Fibroblast of the aortic adventitia (primary cell): ENCODE measurements around the gene FAM241A. TPM values are rescaled to one million over a fixed set of nuclear protein-coding genes. Genes with fewer than 3 reads are reported as not detected.

Experiments used
- DNase-seq: peaks from one replicate; pipeline ENCODE4 v3.0.0-alpha.2; 2010; ENCODE audit warnings: low read depth
- H3K4me3 ChIP-seq: 2 replicates; pipeline ENCODE4 v1.5.1; 2011; ENCODE audit warnings: low read depth, mild to moderate bottlenecking, control low read depth, low read length, moderate library complexity
- total RNA-seq: library from RNA; depleted of rRNA; stranded (reverse); fragments of >200 nt; gene quantifications from 2 replicates; pipeline ENCODE4 v1.2.3, GENCODE V29; 2012; ENCODE audit warnings: low replicate concordance
- TF ChIP-seq, protein P1 (sequence below): IDR thresholded peaks from 2 replicates; pipeline ENCODE4 v1.5.1; 2011; ENCODE audit warnings: mild to moderate bottlenecking, low read length, control low read depth, inconsistent platforms; ENCODE audit not compliant: insufficient read depth

The FAM241A gene
- total RNA-seq, 1 donor, result 5.1 TPM

- H3K4me3 ChIP-seq, result no peak overlapping the region
- DNase-seq, result no peak
- TF ChIP-seq, protein P1, sequence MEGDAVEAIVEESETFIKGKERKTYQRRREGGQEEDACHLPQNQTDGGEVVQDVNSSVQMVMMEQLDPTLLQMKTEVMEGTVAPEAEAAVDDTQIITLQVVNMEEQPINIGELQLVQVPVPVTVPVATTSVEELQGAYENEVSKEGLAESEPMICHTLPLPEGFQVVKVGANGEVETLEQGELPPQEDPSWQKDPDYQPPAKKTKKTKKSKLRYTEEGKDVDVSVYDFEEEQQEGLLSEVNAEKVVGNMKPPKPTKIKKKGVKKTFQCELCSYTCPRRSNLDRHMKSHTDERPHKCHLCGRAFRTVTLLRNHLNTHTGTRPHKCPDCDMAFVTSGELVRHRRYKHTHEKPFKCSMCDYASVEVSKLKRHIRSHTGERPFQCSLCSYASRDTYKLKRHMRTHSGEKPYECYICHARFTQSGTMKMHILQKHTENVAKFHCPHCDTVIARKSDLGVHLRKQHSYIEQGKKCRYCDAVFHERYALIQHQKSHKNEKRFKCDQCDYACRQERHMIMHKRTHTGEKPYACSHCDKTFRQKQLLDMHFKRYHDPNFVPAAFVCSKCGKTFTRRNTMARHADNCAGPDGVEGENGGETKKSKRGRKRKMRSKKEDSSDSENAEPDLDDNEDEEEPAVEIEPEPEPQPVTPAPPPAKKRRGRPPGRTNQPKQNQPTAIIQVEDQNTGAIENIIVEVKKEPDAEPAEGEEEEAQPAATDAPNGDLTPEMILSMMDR, result no peak
Measured at GRCh38 chr4:112118742-112119352, 26.4 kb upstream of the FAM241A start.

- H3K4me3 ChIP-seq, result no peak overlapping the region
- DNase-seq, result no peak
- TF ChIP-seq, protein P1, result no peak
Measured at GRCh38 chr4:112119353-112119783, 25.9 kb upstream of the FAM241A start.

GRCh38 chr4:112120021-112120420 is 25.2 kb upstream of the FAM241A start:
- H3K4me3 ChIP-seq, result no peak overlapping the region
- DNase-seq, result no peak

GRCh38 chr4:112125416-112125815 is 19.8 kb upstream of the FAM241A start:
- H3K4me3 ChIP-seq, result no peak overlapping the region
- TF ChIP-seq, protein P1, result no peak
- no peak for DNase-seq

More at GRCh38 chr4:112120021-112120420, 25.2 kb upstream of the FAM241A start:
- TF ChIP-seq, protein P1, result no peak

DNA sequence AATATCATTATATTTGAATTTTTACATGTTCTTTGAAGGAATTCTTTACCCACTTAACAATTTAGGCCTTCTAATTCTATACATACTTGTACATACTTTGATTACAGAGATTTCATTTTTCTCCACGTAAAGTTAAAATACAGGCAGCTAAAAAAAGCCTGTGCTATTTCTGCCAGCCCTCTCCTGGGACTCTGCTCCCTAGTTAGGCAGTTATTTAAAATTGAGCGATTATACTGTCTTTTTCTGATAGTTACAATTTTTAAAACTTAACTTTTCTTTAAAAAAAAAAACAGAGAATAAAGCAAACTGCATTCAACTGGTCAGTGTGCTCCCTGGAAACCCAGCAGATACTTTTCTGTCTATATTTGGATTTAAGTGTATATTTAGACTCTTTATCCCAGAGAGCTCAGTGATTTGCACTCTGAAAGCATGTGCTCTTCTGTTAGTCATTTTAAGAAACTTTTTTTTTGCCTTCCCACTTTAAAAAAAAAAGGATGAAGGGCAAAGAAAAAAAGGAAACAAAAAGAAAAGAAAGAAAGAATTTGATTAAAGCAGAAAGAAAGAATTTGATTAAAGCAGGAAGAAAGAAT is 18.1 kb upstream of the FAM241A start:
- DNase-seq, result peak; percentile 34
- TF ChIP-seq, protein P1, result no peak
- H3K4me3 ChIP-seq, result no peak overlapping the region

DNA sequence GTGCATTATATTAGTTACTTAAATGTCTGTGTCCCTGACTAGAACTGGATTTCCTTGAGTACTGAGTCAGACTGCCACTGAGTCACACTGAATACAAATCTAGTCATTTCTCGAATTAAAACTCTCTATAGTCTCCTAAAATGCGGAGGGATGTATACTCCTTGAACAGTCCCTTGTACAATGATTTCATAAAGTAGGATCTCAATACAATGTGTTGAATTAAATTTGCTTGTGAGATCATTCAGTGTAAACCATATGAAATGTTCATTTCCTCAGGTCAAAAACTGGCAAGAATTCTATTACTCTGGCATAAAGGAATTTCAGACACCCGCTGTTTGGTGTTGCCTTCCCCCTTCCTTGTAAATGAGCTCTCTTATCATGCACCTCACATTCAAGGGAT is 17.5 kb upstream of the FAM241A start:
- peak; percentile 30 for DNase-seq
- H3K4me3 ChIP-seq, result no peak overlapping the region
- TF ChIP-seq, protein P1, result no peak
